ENCODE results near the gene GPATCH8. TPM values are rescaled to one million over a fixed set of nuclear protein-coding genes. Genes with fewer than 3 reads are reported as not detected.
"Not testable (repeated sequence)": the region's sequence is repeated elsewhere in the genome, so short reads cannot be mapped to it uniquely, and the experiment has no call there.

Gene GPATCH8
- total and polyA plus RNA-seq, 10 donors, result 4.8 to 66.3 (median 57.9) TPM

DNA sequence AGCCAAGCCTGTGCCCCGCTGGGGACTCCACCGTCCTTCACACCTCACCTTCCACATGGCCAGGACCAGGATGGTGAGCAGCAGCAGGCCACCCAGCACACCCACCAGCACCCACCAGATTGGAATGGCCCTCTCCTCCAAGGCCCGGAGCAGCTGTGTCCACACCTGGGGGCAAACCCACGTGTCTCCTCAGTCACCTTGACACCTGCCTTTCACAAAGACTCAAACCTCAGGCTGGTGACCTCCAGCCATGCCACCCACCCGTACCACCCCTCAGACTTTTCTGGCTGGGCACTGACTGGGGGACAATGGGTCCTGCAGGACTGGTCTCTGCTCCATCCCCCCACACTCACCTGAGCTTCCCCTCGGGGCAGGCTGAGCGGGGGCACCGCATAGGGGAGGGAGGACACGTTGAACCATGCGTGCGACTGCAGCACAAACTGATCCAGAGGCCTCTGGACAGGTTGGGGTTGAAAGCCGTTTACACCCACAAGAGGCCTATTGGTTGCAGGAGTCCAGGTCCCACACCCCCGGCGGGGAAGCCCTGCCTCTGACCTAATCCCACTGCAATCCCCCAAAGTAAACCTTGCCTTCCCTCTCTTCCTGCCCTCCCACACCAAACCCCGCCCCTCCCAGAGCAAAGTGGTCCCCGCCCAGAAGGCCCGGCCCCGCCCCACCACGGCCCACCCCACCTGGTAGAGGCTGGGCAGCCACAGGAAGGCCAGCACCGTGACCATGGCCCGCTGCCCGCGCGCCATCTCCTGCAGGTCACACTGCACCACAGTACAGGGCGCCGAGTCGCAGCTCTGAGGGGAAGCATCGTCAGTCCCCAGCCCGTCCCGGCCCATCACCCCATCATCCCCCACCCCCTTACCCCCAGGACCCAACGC, 128.7 kb downstream of the GPATCH8 start:
- H3K27me3 ChIP-seq (replicated peaks in 1 of 7), result peaks cover 0 to 79% (median 0%) of the 10 kb centered on the region in 7 donors
- WGBS, 5 donors, result 28 to 45% (median 34%) methylated on average over 19 to 31 of the region's 31 CpGs

DNA sequence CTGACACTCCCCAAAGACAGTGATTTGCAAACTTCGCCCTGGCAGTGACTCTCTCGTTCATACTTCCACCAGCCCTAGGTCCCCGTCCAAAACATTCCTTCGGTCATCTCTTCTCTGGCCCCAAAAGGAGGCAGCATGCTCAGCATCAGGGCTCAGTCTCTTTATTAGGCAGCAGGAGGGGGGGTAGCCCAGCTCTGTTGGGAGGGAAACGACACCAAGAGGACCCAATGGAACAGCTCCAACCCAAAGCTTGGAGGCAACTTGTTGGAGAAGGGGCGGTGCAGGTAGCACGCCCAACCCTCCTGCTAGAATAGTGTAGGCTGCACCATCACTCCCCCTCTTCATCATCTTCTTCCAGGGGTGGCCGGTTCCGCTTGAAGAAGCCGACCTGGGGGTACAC, 131.2 kb downstream of the GPATCH8 start:
- Histone ChIP-seq H3K27me3 (replicated peaks in 1 of 7) (peaks cover 0 to 94% (median 5%) of the 10 kb centered on the region in 7 donors), H3K36me3 (no peaks in the 10 kb centered on the region), H3K27ac (no peak overlapping the region), H3K9me3 (no peaks in the 10 kb centered on the region), H3K4me1 (peaks cover 0 to 16% (median 6%) of the 10 kb centered on the region in 6 donors), H3K4me3 (no peak overlapping the region)
- intact Hi-C loops (cut with DNase I; ENCODE audit: low total_unique reads), result no loop called here
- no peak for TF ChIP-seq POLR2AphosphoS5 (IDR thresholded peaks at IDR 0.05)
- TF ChIP-seq POLR2A (IDR thresholded peaks at IDR 0.05), result no peak
- TF ChIP-seq, protein P1, sequence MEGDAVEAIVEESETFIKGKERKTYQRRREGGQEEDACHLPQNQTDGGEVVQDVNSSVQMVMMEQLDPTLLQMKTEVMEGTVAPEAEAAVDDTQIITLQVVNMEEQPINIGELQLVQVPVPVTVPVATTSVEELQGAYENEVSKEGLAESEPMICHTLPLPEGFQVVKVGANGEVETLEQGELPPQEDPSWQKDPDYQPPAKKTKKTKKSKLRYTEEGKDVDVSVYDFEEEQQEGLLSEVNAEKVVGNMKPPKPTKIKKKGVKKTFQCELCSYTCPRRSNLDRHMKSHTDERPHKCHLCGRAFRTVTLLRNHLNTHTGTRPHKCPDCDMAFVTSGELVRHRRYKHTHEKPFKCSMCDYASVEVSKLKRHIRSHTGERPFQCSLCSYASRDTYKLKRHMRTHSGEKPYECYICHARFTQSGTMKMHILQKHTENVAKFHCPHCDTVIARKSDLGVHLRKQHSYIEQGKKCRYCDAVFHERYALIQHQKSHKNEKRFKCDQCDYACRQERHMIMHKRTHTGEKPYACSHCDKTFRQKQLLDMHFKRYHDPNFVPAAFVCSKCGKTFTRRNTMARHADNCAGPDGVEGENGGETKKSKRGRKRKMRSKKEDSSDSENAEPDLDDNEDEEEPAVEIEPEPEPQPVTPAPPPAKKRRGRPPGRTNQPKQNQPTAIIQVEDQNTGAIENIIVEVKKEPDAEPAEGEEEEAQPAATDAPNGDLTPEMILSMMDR (IDR thresholded peaks at IDR 0.05 in 8 of 11, conservative IDR thresholded peaks at IDR 0.05 in 3 of 11), result no peak
- no peak for DNase-seq
- WGBS, 5 donors, result 67 to 84% (median 80%) methylated on average over 10 of the region's 10 CpGs

More for the DNA sequence above, 128.7 kb downstream of the GPATCH8 start:
- H3K4me1 ChIP-seq, result peaks cover 0 to 16% (median 6%) of the 10 kb centered on the region in 6 donors
- no peak overlapping the region for H3K27ac ChIP-seq
- no peak for DNase-seq
- intact Hi-C loops (cut with DNase I; ENCODE audit: low total_unique reads), result no loop called here
- TF ChIP-seq, protein P1 (IDR thresholded peaks at IDR 0.05 in 8 of 11, conservative IDR thresholded peaks at IDR 0.05 in 3 of 11), result no peak
- TF ChIP-seq POLR2A (IDR thresholded peaks at IDR 0.05), result no peak
- TF ChIP-seq POLR2AphosphoS5 (IDR thresholded peaks at IDR 0.05), result no peak
- peak overlapping the region in 1 of 8 donors; percentile 14 for H3K4me3 ChIP-seq
- H3K9me3 ChIP-seq, result no peaks in the 10 kb centered on the region
- H3K36me3 ChIP-seq, result no peaks in the 10 kb centered on the region

DNA sequence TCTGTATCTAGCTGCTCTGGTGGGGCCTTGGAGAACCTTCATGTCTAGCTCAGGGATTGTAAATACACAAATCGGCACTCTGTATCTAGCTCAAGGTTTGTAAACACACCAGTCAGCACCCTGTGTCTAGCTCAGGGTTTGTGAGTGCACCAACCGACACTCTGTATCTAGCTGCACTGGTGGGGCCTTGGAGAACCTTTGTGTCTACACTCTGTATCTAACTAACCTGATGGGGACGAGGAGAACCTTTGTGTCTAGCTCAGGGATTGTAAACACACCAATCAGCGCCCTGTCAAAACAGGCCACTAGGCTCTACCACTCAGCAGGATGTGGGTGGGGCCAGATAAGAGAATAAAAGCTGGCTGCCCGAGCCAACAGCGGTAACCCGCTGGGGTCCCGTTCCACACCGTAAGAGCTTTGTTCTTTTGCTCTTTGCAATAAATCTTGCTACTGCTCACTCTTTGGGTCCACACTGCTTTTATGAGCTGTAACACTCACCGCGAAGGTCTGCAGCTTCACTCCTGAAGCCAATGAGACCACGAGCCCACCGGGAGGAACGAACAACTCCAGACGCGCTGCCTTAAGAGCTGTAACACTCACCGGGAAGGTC, 133.7 kb downstream of the GPATCH8 start:
- 45 to 58% (median 50%) methylated on average over 16 to 17 of the region's 17 CpGs for WGBS, 5 donors
- not testable (repeated sequence) for H3K4me1 ChIP-seq, DNase-seq

DNA sequence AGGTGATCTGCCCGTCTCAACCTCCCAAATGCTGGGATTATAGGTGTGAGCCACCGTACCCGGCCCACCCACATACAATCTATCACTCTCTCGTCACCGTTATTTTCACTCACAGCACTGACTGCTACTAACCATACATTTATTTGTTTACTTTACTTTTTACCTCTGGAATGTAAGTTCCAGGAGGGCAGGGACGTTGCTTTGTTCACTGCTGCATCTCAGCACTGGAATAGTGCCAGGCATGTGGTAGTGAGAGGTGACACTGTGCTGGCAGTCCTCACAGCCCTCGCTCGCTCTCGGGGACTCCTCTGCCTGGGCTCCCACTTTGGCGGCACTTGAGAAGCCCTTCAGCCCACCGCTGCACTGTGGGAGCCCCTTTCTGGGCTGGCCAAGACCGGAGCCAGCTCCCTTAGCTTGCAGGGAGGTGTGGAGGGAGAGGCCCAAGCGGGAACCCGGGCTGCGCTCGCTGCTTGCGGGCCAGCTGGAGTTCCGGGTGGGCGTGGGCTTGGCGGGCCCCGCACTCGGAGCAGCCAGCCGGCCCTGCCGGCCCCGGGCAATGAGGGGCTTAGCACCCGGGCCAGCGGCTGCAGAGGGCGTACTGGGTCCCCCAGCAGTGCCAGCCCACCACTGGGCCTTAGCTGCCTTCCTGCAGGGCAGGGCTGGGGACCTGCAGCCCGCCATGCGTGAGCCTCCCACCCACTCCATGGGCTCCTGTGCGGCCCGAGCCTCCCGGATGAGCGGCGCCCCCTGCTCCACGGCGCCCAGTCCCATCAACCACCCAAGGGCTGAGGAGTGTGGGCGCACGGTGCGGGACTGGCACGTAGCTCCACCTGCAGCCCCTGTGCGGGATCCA, 134.6 kb downstream of the GPATCH8 start:
- intact Hi-C loops (cut with DNase I; ENCODE audit: low total_unique reads); H3K36me3 ChIP-seq; H3K9me3 ChIP-seq; H3K4me3 ChIP-seq; DNase-seq; H3K27ac ChIP-seq; H3K4me1 ChIP-seq: not testable (repeated sequence)
- peaks cover 0 to 93% (median 5%) of the 10 kb centered on the region in 7 donors for H3K27me3 ChIP-seq (replicated peaks in 1 of 7)
- 85 to 96% (median 93%) methylated on average over 18 to 42 of the region's 42 CpGs for WGBS, 5 donors

More for the DNA sequence above, 133.7 kb downstream of the GPATCH8 start:
- intact Hi-C loops (cut with DNase I; ENCODE audit: low total_unique reads); H3K9me3 ChIP-seq; H3K27ac ChIP-seq; H3K36me3 ChIP-seq: not testable (repeated sequence)
- H3K4me3 ChIP-seq, result peak overlapping the region in 1 of 8 donors; percentile 35
- H3K27me3 ChIP-seq (replicated peaks in 1 of 7), result peaks cover 0 to 95% (median 5%) of the 10 kb centered on the region in 7 donors
